ENCODE measurements around the gene SORCS1.

DNA sequence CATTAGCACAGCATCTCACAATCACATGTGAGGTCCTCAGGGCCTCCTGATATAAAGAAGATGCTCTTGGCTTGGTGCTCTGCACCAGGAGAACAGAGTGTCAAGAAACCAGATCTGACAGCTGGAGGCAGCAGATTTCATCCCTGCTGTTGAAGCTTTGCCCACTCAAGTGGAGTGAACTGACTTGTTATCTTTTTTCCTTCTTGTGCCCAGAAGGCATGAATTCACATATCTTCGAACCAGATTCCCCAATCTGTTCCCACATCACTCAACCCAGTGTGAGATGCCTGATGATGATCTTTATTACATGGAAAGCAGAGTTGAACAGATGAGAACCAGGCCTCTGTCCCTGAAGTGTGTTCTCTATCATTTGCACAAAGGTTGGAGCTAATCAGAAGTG is 521.0 kb downstream of the SORCS1 start:
- TF ChIP-seq, protein P1, sequence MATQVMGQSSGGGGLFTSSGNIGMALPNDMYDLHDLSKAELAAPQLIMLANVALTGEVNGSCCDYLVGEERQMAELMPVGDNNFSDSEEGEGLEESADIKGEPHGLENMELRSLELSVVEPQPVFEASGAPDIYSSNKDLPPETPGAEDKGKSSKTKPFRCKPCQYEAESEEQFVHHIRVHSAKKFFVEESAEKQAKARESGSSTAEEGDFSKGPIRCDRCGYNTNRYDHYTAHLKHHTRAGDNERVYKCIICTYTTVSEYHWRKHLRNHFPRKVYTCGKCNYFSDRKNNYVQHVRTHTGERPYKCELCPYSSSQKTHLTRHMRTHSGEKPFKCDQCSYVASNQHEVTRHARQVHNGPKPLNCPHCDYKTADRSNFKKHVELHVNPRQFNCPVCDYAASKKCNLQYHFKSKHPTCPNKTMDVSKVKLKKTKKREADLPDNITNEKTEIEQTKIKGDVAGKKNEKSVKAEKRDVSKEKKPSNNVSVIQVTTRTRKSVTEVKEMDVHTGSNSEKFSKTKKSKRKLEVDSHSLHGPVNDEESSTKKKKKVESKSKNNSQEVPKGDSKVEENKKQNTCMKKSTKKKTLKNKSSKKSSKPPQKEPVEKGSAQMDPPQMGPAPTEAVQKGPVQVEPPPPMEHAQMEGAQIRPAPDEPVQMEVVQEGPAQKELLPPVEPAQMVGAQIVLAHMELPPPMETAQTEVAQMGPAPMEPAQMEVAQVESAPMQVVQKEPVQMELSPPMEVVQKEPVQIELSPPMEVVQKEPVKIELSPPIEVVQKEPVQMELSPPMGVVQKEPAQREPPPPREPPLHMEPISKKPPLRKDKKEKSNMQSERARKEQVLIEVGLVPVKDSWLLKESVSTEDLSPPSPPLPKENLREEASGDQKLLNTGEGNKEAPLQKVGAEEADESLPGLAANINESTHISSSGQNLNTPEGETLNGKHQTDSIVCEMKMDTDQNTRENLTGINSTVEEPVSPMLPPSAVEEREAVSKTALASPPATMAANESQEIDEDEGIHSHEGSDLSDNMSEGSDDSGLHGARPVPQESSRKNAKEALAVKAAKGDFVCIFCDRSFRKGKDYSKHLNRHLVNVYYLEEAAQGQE (IDR thresholded peaks at IDR 0.05; ENCODE audit: low read depth), result no peak
- TF ChIP-seq RAD21 (IDR thresholded peaks at IDR 0.05; ENCODE audit: low read depth), result no peak
- TF ChIP-seq, protein P2, sequence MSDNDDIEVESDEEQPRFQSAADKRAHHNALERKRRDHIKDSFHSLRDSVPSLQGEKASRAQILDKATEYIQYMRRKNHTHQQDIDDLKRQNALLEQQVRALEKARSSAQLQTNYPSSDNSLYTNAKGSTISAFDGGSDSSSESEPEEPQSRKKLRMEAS (IDR thresholded peaks at IDR 0.05), result no peak

All from Ishikawa (cell line).